Neural progenitor cell (in vitro differentiated cells): ENCODE measurements around the gene NGLY1. TPM values are rescaled to one million over a fixed set of nuclear protein-coding genes. Genes with fewer than 3 reads are reported as not detected.

Source experiments
- DNase-seq: peaks from one replicate; pipeline ENCODE4 v3.0.0-alpha.2; 2016; ENCODE audit warnings: low spot score
- H2AFZ ChIP-seq: fragments of 200-600 bp; sonication (generic); replicated peaks from 2 replicates; pipeline ENCODE4 v1.6.1; 2016; ENCODE audit warnings: antibody characterized with exemption
- H3F3A ChIP-seq: fragments of 200-600 bp; sonication (generic); 2 replicates; pipeline ENCODE4 v1.6.1; 2016; ENCODE audit warnings: antibody characterized with exemption, low read depth
- H3K27ac ChIP-seq: fragments of 200-600 bp; sonication (generic); 2 replicates; pipeline ENCODE4 v1.5.1; 2016; ENCODE audit warnings: mild to moderate bottlenecking
- H3K27me3 ChIP-seq: fragments of 200-600 bp; sonication (generic); 2 replicates; pipeline ENCODE4 v1.6.1; 2016; ENCODE audit warnings: mild to moderate bottlenecking, moderate library complexity
- H3K36me3 ChIP-seq: fragments of 200-600 bp; sonication (generic); 2 replicates; pipeline ENCODE4 v1.5.1; 2016
- H3K4me1 ChIP-seq: fragments of 200-600 bp; sonication (generic); 2 replicates; pipeline ENCODE4 v1.6.1; 2016; ENCODE audit warnings: mixed run types
- H3K4me2 ChIP-seq: fragments of 200-600 bp; sonication (generic); 2 replicates; pipeline ENCODE4 v1.6.1; 2016
- H3K4me3 ChIP-seq: fragments of 200-600 bp; sonication (generic); 2 replicates; pipeline ENCODE4 v1.5.1; 2016
- H3K79me2 ChIP-seq: fragments of 200-600 bp; sonication (generic); 2 replicates; pipeline ENCODE4 v1.6.1; 2016; ENCODE audit warnings: low read depth
- H3K9ac ChIP-seq: fragments of 200-600 bp; sonication (generic); 2 replicates; pipeline ENCODE4 v1.6.1; 2016
- H3K9me3 ChIP-seq: fragments of 200-600 bp; sonication (generic); 2 replicates; pipeline ENCODE4 v1.5.1; 2016; ENCODE audit warnings: low read depth
- H4K20me1 ChIP-seq: fragments of 200-600 bp; sonication (generic); 2 replicates; pipeline ENCODE4 v1.6.1; 2016; ENCODE audit warnings: low read depth
- H3K27ac Mint-ChIP-seq: 3 replicates; pipeline ENCODE4 v1.8.0; 2021; ENCODE audit warnings: mixed read lengths
- H3K27me3 Mint-ChIP-seq: 2 replicates; pipeline ENCODE4 v1.8.0; 2022; ENCODE audit warnings: low read depth, mild to moderate bottlenecking, inconsistent platforms, moderate library complexity, mixed read lengths; ENCODE audit not compliant: insufficient read depth
- H3K36me3 Mint-ChIP-seq: 3 replicates; pipeline ENCODE4 v1.8.0; 2021; ENCODE audit warnings: mixed read lengths
- H3K4me1 Mint-ChIP-seq: 3 replicates; pipeline ENCODE4 v1.8.0; 2021; ENCODE audit warnings: mixed read lengths
- H3K4me3 Mint-ChIP-seq: 3 replicates; pipeline ENCODE4 v1.8.0; 2021; ENCODE audit warnings: mild to moderate bottlenecking, moderate library complexity, mixed read lengths
- H3K9me3 Mint-ChIP-seq: 3 replicates; pipeline ENCODE4 v1.8.0; 2020; ENCODE audit warnings: mixed read lengths
- EZH2 ChIP-seq: fragments of 200-600 bp; sonication (generic); IDR thresholded peaks from 2 replicates; pipeline ENCODE4 v1.6.1; 2017; ENCODE audit warnings: antibody characterized with exemption, mild to moderate bottlenecking, moderate library complexity
- EZH2phosphoT487 ChIP-seq: fragments of 200-600 bp; sonication (generic); IDR thresholded peaks from 2 replicates; pipeline ENCODE4 v1.6.1; 2017; ENCODE audit warnings: antibody characterized with exemption
- total RNA-seq: library from RNA; depleted of rRNA; stranded (reverse); fragments of >200 nt; gene quantifications from 2 replicates; pipeline ENCODE4 v1.2.3, GENCODE V29; 2015; ENCODE audit warnings: low replicate concordance
- TF ChIP-seq, protein P1 (sequence below): fragments of 200-600 bp; sonication (generic); IDR thresholded peaks from 2 replicates; pipeline ENCODE4 v1.5.1; 2017; ENCODE audit warnings: antibody characterized with exemption, mild to moderate bottlenecking

Gene NGLY1
- total RNA-seq, 1 donor from 2014 or later: 45.0 TPM

DNA sequence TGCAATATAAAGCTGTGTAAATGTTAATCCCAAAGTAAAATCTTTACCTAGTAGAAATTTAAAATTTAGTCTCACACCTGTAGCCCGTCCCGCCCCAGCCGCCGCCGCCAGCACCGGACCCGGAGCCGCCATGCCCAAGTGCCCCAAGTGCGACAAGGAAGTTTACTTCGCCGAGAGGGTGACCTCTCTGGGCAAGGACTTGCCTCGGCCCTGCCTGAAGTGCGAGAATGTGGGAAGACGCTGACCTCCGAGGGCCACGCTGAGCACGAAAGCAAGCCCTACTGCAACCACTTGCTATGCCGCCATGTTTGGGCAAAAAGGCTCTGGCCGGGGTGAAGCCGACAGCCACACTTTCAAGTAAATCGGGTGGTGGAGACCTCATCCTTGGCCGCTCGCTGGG, 96.5 kb downstream of the NGLY1 start:
- Histone ChIP-seq H3K36me3 (no peaks in the 10 kb centered on the region), H3K27ac (no peak overlapping the region), H3F3A (no peaks in the 10 kb centered on the region), H3K4me3 (no peak overlapping the region), H3K4me1 (no peaks in the 10 kb centered on the region), H3K79me2 (no peaks in the 10 kb centered on the region), H3K4me2 (no peak overlapping the region), H3K9me3 (no peaks in the 10 kb centered on the region), H3K9ac (no peak overlapping the region), H3K27me3 (no peaks in the 10 kb centered on the region), H4K20me1 (no peaks in the 10 kb centered on the region), H2AFZ (no peak overlapping the region)
- H3K27ac Mint-ChIP-seq: no peak overlapping the region
- H3K4me3 Mint-ChIP-seq: no peak overlapping the region
- DNase-seq: no peak
- no peaks in the 10 kb centered on the region for H3K36me3 Mint-ChIP-seq
- peaks cover 4% of the 10 kb centered on the region for H3K27me3 Mint-ChIP-seq
- H3K9me3 Mint-ChIP-seq: no peaks in the 10 kb centered on the region
- TF ChIP-seq EZH2: no peak
- TF ChIP-seq, protein P1, sequence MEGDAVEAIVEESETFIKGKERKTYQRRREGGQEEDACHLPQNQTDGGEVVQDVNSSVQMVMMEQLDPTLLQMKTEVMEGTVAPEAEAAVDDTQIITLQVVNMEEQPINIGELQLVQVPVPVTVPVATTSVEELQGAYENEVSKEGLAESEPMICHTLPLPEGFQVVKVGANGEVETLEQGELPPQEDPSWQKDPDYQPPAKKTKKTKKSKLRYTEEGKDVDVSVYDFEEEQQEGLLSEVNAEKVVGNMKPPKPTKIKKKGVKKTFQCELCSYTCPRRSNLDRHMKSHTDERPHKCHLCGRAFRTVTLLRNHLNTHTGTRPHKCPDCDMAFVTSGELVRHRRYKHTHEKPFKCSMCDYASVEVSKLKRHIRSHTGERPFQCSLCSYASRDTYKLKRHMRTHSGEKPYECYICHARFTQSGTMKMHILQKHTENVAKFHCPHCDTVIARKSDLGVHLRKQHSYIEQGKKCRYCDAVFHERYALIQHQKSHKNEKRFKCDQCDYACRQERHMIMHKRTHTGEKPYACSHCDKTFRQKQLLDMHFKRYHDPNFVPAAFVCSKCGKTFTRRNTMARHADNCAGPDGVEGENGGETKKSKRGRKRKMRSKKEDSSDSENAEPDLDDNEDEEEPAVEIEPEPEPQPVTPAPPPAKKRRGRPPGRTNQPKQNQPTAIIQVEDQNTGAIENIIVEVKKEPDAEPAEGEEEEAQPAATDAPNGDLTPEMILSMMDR: no peak
- TF ChIP-seq EZH2phosphoT487: no peak
- H3K4me1 Mint-ChIP-seq: no peaks in the 10 kb centered on the region

DNA sequence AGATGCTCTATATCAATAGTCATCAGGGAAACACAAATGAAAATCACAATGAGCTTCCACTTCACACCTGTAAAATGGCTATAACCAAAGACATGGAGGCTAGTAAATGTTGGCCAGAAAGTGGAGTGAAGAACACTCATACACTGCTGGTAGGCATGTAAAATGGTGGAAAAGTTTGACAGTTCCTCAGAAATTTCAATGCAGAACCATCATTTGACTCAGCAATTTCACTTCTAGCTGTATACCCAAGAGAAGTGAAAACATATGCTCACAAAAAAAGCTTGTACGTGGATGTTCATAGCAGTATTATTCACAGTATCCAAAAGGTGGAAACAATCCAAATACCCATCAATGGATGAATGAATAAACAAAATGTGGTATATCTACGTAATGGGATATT, 99.4 kb downstream of the NGLY1 start:
- H3K36me3 Mint-ChIP-seq: no peaks in the 10 kb centered on the region
- H4K20me1 ChIP-seq: no peaks in the 10 kb centered on the region
- H3K27me3 Mint-ChIP-seq: peaks cover 4% of the 10 kb centered on the region
- H3K27me3 ChIP-seq: no peaks in the 10 kb centered on the region
- no peak for DNase-seq
- H3K36me3 ChIP-seq: no peaks in the 10 kb centered on the region
- H3K4me3 Mint-ChIP-seq: no peak overlapping the region
- H3F3A ChIP-seq: no peaks in the 10 kb centered on the region
- H3K9me3 ChIP-seq: no peaks in the 10 kb centered on the region
- TF ChIP-seq, protein P1: no peak
- TF ChIP-seq EZH2phosphoT487 (no peak), EZH2 (no peak)
- no peaks in the 10 kb centered on the region for H3K9me3 Mint-ChIP-seq
- no peaks in the 10 kb centered on the region for H3K79me2 ChIP-seq
- H3K27ac ChIP-seq: no peak overlapping the region
- H2AFZ ChIP-seq: no peak overlapping the region
- no peaks in the 10 kb centered on the region for H3K4me1 ChIP-seq
- H3K4me1 Mint-ChIP-seq: peaks cover 3% of the 10 kb centered on the region
- no peak overlapping the region for H3K27ac Mint-ChIP-seq
- H3K4me2 ChIP-seq: no peak overlapping the region
- H3K9ac ChIP-seq: no peak overlapping the region
- H3K4me3 ChIP-seq: no peak overlapping the region

DNA sequence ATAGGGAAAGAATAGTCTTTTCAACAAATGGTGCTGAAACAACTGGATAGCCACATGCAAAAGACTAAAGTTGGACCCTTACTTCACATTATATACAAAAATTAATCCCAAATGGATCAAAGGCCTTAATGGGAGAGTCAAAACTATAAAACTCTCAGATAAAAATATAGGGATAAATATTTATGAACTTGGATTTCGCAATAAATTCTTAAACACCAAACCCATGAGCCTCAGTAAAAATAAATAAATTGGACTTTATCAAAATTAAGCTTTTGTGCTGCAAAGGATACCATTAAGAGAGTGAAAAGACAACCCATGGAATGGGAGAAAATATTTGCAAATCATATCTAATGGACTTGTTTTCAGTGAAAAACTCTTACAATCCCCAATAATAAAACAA, 99.8 kb downstream of the NGLY1 start:
- Histone ChIP-seq H3K27ac (no peak overlapping the region), H2AFZ (no peak overlapping the region), H4K20me1 (no peaks in the 10 kb centered on the region), H3K4me1 (no peaks in the 10 kb centered on the region), H3K4me2 (no peak overlapping the region), H3K9me3 (no peaks in the 10 kb centered on the region), H3K9ac (no peak overlapping the region), H3F3A (no peaks in the 10 kb centered on the region), H3K4me3 (no peak overlapping the region), H3K27me3 (no peaks in the 10 kb centered on the region), H3K36me3 (no peaks in the 10 kb centered on the region), H3K79me2 (no peaks in the 10 kb centered on the region)
- H3K4me1 Mint-ChIP-seq: peaks cover 8% of the 10 kb centered on the region
- no peak overlapping the region for H3K4me3 Mint-ChIP-seq
- TF ChIP-seq, protein P1: no peak
- TF ChIP-seq EZH2 (no peak), EZH2phosphoT487 (no peak)
- no peak for DNase-seq
- no peak overlapping the region for H3K27ac Mint-ChIP-seq
- no peaks in the 10 kb centered on the region for H3K9me3 Mint-ChIP-seq
- no peaks in the 10 kb centered on the region for H3K36me3 Mint-ChIP-seq
- peaks cover 4% of the 10 kb centered on the region for H3K27me3 Mint-ChIP-seq
